Activated CD4-positive, alpha-beta T cell treated with anti-CD3 and anti-CD28 coated beads, Interleukin-2, Interleukin-4, amounts not matched to agents 100 ng/mL and 50 ng/mL, durations not matched to agents 16 hours and 8 hours (primary cell): Measurements from ENCODE around the gene CCNY.
"Not testable (repeated sequence)": the region's sequence is repeated elsewhere in the genome, so short reads cannot be mapped to it uniquely, and the experiment has no call there.

ENCODE experiments used
- DNase-seq: peaks from one replicate; pipeline ENCODE4 v3.0.0-alpha.2; 2020; ENCODE audit warnings: low spot score

CCNY gene

GRCh38 chr10:35520996-35521395 is 184.7 kb downstream of the CCNY start:
- DNase-seq, result no peak

- DNase-seq, result no peak
These were observed 187.4 kb downstream of the CCNY start for GRCh38 chr10:35523670-35524225.

GRCh38 chr10:35526746-35527145 is 190.4 kb downstream of the CCNY start:
- no peak for DNase-seq

- DNase-seq, result no peak
These were observed 195.8 kb downstream of the CCNY start for GRCh38 chr10:35532141-35532540.

GRCh38 chr10:35533565-35533964 is 197.3 kb downstream of the CCNY start:
- DNase-seq, result no peak

GRCh38 chr10:35535136-35535535 is 198.8 kb downstream of the CCNY start:
- no peak for DNase-seq

GRCh38 chr10:35536789-35537188 is 200.5 kb downstream of the CCNY start:
- DNase-seq, result no peak

GRCh38 chr10:35537925-35538324 is 201.6 kb downstream of the CCNY start:
- not testable (repeated sequence) for DNase-seq

GRCh38 chr10:35540296-35541164 is 204.2 kb downstream of the CCNY start:
- DNase-seq, result peak; percentile 38

GRCh38 chr10:35541720-35542119 is 205.4 kb downstream of the CCNY start:
- no peak for DNase-seq

GRCh38 chr10:35542303-35542702 is 206.0 kb downstream of the CCNY start:
- DNase-seq, result peak; percentile 30

GRCh38 chr10:35545079-35545657 is 208.9 kb downstream of the CCNY start:
- DNase-seq, result no peak

- DNase-seq, result no peak
These were observed 209.7 kb downstream of the CCNY start for GRCh38 chr10:35545878-35546590.

GRCh38 chr10:35546824-35547225 is 210.5 kb downstream of the CCNY start:
- DNase-seq, result no peak

- no peak for DNase-seq
These were observed 216.5 kb downstream of the CCNY start for GRCh38 chr10:35552650-35553342.

GRCh38 chr10:35554036-35554435 is 217.7 kb downstream of the CCNY start:
- DNase-seq, result no peak

- DNase-seq, result no peak
These were observed 218.2 kb downstream of the CCNY start for GRCh38 chr10:35554461-35555056.

- no peak for DNase-seq
These were observed 219.9 kb downstream of the CCNY start for GRCh38 chr10:35555962-35556930.

- DNase-seq, result no peak
These were observed 222.0 kb downstream of the CCNY start for GRCh38 chr10:35558276-35558675.

- DNase-seq, result no peak
These were observed 223.1 kb downstream of the CCNY start for GRCh38 chr10:35559416-35559815.
